HT1080 (cell line): ENCODE results near the gene NUP37. TPM values are rescaled to one million over a fixed set of nuclear protein-coding genes. Genes with fewer than 3 reads are reported as not detected.
A peak's percentile ranks its signal among the peaks of the same experiment; 100 is the strongest.

Experiments
- DNase-seq: peaks from one replicate; pipeline ENCODE4 v3.0.0-alpha.2; 2015; ENCODE audit warnings: low read depth
- total RNA-seq: library from RNA; depleted of rRNA; stranded (reverse); fragments of >200 nt; shearing (Covaris generic); gene quantifications from 2 replicates; pipeline ENCODE4 v1.2.3, GENCODE V29; 2014; rRNA removed

NUP37 gene
- total RNA-seq, 1 experiment from 2014 or later: 92.3 TPM

- no peak for DNase-seq
Measured at GRCh38 chr12:102031852-102032251, 88.1 kb downstream of the NUP37 start.

DNA sequence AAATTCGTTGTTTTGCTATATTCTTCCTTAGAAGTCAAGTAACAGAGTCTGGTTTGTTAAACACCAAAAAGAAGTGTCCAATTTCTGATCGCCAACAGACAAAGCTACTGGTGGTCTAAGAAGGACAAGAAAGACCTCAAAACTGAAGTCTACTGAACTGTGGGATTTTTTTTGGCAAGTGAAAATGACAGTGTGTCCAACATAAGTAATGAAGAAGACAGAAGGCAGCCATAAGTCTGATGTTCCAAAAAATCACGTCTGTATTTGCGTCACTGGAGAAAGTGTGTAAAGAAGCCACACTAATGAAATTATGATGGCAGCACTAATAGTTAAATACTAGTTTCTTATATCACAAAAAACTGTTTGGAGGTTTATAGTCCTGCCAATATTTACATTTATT, 90.8 kb downstream of the NUP37 start:
- DNase-seq: no peak

DNA sequence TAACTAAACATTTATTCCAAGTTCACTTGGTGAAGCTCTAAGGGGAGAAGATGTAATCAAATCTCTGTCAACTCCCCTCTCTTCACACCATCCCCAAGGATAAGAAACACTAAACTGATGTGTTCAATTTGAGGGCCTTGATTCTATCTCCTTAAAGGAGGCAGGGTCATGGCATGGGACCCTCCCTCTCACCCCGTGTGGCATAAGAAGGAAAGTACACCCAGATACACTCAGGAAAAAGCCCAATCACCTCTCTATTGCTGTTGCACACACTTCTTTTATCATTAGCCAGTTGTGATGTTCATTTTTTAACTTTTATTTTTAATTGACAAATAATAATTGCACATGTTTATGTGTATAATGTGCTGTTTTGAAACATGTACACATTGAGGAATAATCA, 93.2 kb downstream of the NUP37 start:
- no peak for DNase-seq

DNA sequence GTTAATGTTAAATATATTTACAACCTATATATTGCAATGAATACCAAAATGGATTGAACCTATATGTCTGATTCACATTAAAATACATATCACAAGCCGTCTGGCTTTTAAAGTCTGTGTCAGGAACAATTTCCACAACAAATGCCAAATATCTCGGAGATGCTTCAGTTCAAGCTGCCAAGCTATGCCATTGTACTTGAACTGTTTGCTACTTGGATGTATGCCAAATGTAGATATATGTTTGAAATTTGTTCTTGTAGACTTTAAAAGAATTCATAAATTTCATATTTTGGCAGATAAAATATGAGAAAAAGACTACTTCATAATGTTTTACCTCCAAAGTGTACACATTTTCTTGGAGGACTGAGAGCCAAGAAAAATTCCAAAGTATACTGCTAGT, 95.1 kb downstream of the NUP37 start:
- no peak for DNase-seq

GRCh38 chr12:102023343-102023930, 96.5 kb downstream of the NUP37 start:
- peak; percentile 13 for DNase-seq

Other genes with a start within 250 kb of the NUP37 start
- gene DRAM1, start 242.5 kb downstream of the NUP37 start, total RNA-seq: 11.0 and 20.8 TPM in 2 replicates
- 55.2 and 58.4 TPM in 2 replicates for gene WASHC3, start 58.1 kb downstream of the NUP37 start, total RNA-seq
- gene PARPBP, start 69 bp upstream of the NUP37 start, total RNA-seq: 29.7 and 30.9 TPM in 2 replicates
- gene PMCH, start 77.7 kb upstream of the NUP37 start, total RNA-seq: not detected in 2 replicates